ENCODE data around the gene RPS16.
A peak's percentile ranks its signal among the peaks of the same experiment; 100 is the strongest.

GRCh38 chr19:39428283-39429112, 7.3 kb downstream of the RPS16 start:
- no peak for TF ChIP-seq CTCF (IDR thresholded peaks at IDR 0.05)
- no peak for TF ChIP-seq POLR2A (IDR thresholded peaks at IDR 0.05; ENCODE audit: low read depth)
- peak; percentile 6 for TF ChIP-seq EP300 (IDR thresholded peaks at IDR 0.05)
- TF ChIP-seq POLR2AphosphoS5 (IDR thresholded peaks at IDR 0.05) = peak; percentile 75 to 76

All from esophagus muscularis mucosa (tissue), 4 donors.